K562 (cell line): ENCODE results near the gene CD151. TPM values are rescaled to one million over a fixed set of nuclear protein-coding genes. Genes with fewer than 3 reads are reported as not detected.

ENCODE experiments used
- NCOA1 ChIP-seq: fragments of 450-650 bp; IDR thresholded peaks from 2 replicates; pipeline ENCODE4 v1.6.1; 2016; ENCODE audit warnings: low read depth
- PTRF ChIP-seq: fragments of 450-650 bp; IDR thresholded peaks from 2 replicates; pipeline ENCODE4 v1.6.1; 2016; ENCODE audit warnings: mild to moderate bottlenecking, missing genetic modification characterization, missing compliant biosample characterization
- RBM15 ChIP-seq: fragments of 200-400 bp; formaldehyde crosslinking; IDR thresholded peaks from 2 replicates; pipeline ENCODE4 v1.6.1; 2018; ENCODE audit warnings: mild to moderate bottlenecking, low read length, moderate library complexity; ENCODE audit not compliant: insufficient read depth
- TARDBP ChIP-seq: fragments of 450-650 bp; IDR thresholded peaks from 2 replicates; pipeline ENCODE4 v1.6.1; 2016
- polyA plus RNA-seq, 8 experiments: library from polyadenylated mRNA; depleted of rRNA in 4 of 8; stranded (reverse) in 5 of 8; unstranded in 3 of 8; fragments of >200 nt; fragmentation: Nextera tagmentation in 2 of 8; fragmentation: Illumina TruSeq in 1 of 8; extraction: Ambion mirVana in 2 of 8; extraction: Trizol in 1 of 8; gene quantifications; 2 replicates each; pipeline versions ENCODE4 v1.2.1 to v1.2.3, GENCODE V29; 2011 to 2014; ENCODE audit warnings: inconsistent platforms in 1 of 8, missing spikeins in 1 of 8
- total RNA-seq, 7 experiments: library from RNA; depleted of rRNA in 6 of 7; stranded (reverse); fragments of >200 nt in 6 of 7; fragmentation: Illumina TruSeq in 2 of 7; extraction: Trizol in 2 of 7; gene quantifications; 2 replicates each; pipeline versions ENCODE4 v1.2.1 to v1.2.3, GENCODE V29; 2011 to 2021; ENCODE audit warnings: low replicate concordance in 1 of 7
- TF ChIP-seq, protein P1 (sequence below): sonication (generic); formaldehyde crosslinking; IDR thresholded peaks from 2 replicates; pipeline ENCODE4 v1.8.0; 2023; ENCODE audit warnings: missing genetic modification reagents, mild to moderate bottlenecking, borderline replicate concordance
- TF ChIP-seq, protein P2 (sequence below): fragments of 450-650 bp; IDR thresholded peaks from 2 replicates; pipeline ENCODE4 v1.6.1; 2016; ENCODE audit warnings: low read depth, mild to moderate bottlenecking, moderate library complexity
- TF ChIP-seq, protein P3 (sequence below): fragments of 250-450 bp; sonication (Bioruptor Pico); IDR thresholded peaks from 2 replicates; pipeline ENCODE4 v1.9.0; 2021; ENCODE audit warnings: mild to moderate bottlenecking, inconsistent platforms

Gene CD151
- total and polyA plus RNA-seq, 9 of the 15 experiments (the other 6 are each of a cell fraction or from before 2014, with no cell fraction given), result 2.3 to 187 (median 140) TPM

DNA sequence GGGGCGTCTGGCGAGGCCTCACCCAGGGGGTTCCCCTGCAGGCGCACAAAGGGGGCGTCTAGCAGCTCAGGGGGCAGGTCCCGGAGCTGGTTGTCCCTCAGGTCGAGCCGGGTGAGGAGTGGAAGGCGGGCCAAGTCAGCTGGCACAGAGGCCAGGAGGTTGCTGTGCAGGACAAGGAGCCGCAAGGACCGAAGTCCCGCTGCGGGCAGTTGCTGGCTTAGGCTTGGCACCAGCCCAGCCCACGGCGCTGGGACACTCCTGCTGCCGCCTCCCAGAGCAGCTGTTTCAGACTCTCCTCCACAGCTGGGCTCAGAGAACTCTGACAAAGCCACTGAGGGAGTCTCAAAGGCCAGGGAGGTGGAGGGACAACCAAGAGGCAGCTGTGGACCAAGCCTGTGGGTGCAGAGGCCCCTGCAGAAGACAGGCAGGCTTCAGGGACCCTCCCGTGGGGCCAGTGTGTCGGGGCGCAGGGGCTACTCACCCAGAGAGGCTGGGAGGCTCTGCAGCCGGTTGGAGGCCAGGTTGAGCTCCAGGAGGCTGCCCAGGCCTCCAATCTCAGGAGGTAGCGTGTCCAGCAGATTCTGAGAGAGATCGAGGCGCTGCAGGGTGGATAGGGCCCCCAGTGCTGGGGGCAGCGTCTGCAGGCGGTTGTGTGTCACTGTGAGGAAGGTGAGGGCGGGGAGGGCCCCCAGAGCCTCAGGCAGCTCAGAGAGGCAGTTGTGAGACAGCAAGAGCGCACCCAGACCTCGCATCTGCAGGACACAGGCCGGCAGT is 29.9 kb upstream of the CD151 start (continued):
- TF ChIP-seq, protein P1, sequence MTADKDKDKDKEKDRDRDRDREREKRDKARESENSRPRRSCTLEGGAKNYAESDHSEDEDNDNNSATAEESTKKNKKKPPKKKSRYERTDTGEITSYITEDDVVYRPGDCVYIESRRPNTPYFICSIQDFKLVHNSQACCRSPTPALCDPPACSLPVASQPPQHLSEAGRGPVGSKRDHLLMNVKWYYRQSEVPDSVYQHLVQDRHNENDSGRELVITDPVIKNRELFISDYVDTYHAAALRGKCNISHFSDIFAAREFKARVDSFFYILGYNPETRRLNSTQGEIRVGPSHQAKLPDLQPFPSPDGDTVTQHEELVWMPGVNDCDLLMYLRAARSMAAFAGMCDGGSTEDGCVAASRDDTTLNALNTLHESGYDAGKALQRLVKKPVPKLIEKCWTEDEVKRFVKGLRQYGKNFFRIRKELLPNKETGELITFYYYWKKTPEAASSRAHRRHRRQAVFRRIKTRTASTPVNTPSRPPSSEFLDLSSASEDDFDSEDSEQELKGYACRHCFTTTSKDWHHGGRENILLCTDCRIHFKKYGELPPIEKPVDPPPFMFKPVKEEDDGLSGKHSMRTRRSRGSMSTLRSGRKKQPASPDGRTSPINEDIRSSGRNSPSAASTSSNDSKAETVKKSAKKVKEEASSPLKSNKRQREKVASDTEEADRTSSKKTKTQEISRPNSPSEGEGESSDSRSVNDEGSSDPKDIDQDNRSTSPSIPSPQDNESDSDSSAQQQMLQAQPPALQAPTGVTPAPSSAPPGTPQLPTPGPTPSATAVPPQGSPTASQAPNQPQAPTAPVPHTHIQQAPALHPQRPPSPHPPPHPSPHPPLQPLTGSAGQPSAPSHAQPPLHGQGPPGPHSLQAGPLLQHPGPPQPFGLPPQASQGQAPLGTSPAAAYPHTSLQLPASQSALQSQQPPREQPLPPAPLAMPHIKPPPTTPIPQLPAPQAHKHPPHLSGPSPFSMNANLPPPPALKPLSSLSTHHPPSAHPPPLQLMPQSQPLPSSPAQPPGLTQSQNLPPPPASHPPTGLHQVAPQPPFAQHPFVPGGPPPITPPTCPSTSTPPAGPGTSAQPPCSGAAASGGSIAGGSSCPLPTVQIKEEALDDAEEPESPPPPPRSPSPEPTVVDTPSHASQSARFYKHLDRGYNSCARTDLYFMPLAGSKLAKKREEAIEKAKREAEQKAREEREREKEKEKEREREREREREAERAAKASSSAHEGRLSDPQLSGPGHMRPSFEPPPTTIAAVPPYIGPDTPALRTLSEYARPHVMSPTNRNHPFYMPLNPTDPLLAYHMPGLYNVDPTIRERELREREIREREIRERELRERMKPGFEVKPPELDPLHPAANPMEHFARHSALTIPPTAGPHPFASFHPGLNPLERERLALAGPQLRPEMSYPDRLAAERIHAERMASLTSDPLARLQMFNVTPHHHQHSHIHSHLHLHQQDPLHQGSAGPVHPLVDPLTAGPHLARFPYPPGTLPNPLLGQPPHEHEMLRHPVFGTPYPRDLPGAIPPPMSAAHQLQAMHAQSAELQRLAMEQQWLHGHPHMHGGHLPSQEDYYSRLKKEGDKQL (CRISPR knock-in tag), result no peak
- TF ChIP-seq, protein P2, sequence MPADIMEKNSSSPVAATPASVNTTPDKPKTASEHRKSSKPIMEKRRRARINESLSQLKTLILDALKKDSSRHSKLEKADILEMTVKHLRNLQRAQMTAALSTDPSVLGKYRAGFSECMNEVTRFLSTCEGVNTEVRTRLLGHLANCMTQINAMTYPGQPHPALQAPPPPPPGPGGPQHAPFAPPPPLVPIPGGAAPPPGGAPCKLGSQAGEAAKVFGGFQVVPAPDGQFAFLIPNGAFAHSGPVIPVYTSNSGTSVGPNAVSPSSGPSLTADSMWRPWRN, result no peak
- TF ChIP-seq RBM15 (no peak), TARDBP (no peak), PTRF (tag) (no peak), NCOA1 (no peak)
- TF ChIP-seq, protein P3, sequence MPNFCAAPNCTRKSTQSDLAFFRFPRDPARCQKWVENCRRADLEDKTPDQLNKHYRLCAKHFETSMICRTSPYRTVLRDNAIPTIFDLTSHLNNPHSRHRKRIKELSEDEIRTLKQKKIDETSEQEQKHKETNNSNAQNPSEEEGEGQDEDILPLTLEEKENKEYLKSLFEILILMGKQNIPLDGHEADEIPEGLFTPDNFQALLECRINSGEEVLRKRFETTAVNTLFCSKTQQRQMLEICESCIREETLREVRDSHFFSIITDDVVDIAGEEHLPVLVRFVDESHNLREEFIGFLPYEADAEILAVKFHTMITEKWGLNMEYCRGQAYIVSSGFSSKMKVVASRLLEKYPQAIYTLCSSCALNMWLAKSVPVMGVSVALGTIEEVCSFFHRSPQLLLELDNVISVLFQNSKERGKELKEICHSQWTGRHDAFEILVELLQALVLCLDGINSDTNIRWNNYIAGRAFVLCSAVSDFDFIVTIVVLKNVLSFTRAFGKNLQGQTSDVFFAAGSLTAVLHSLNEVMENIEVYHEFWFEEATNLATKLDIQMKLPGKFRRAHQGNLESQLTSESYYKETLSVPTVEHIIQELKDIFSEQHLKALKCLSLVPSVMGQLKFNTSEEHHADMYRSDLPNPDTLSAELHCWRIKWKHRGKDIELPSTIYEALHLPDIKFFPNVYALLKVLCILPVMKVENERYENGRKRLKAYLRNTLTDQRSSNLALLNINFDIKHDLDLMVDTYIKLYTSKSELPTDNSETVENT (CRISPR knock-in tag), result no peak
